Ovary (tissue), 9 donors: ENCODE results near the gene FBXO46. TPM values are rescaled to one million over a fixed set of nuclear protein-coding genes. Genes with fewer than 3 reads are reported as not detected.

Experiments used
- DNase-seq, 5 donors: peaks; one replicate each; pipeline ENCODE4 v3.0.0-alpha.2; 2019 to 2020
- H3K27ac ChIP-seq, 2 donors: fragments of 200-600 bp; one replicate each; pipeline versions ENCODE4 v1.5.1 to v1.8.0; 2019 to 2022
- H3K27me3 ChIP-seq: fragments of 200-600 bp; one replicate; pipeline ENCODE4 v1.8.0; 2022
- H3K36me3 ChIP-seq: fragments of 200-600 bp; sonication (generic); one replicate; pipeline ENCODE4 v1.5.1; 2019
- H3K4me1 ChIP-seq: one replicate; pipeline ENCODE4 v1.8.1; 2013; ENCODE audit warnings: mild to moderate bottlenecking, moderate library complexity; ENCODE audit not compliant: insufficient read depth
- H3K4me3 ChIP-seq: fragments of 200-600 bp; sonication (generic); one replicate; pipeline ENCODE4 v1.5.1; 2017
- H3K9me3 ChIP-seq, 2 donors: fragments of 200-600 bp in 1 of 2; sonication (generic) in 1 of 2; one replicate each; pipeline versions ENCODE4 v1.5.1 to v1.8.1; 2013 to 2019; ENCODE audit warnings: mild to moderate bottlenecking in 1 of 2, moderate library complexity in 1 of 2
- EP300 ChIP-seq: sonication (generic); formaldehyde crosslinking; IDR thresholded peaks from one replicate; pipeline ENCODE4 v1.6.1; 2017; ENCODE audit warnings: antibody characterized with exemption
- POLR2A ChIP-seq: fragments of 450-650 bp; IDR thresholded peaks from one replicate; pipeline ENCODE4 v1.6.1; 2017; ENCODE audit warnings: antibody characterized with exemption, mild to moderate bottlenecking, moderate library complexity
- WGBS, 3 donors: extraction: QIAGEN DNeasy Blood & Tissue Kit in 1 of 3; methylation state at CpG; one replicate each; pipeline versions ENCODE4 v1.1.5 to v1.1.7; 2013 to 2017; 5-methylcytosine and 5-hydroxymethylcytosine counted together
- intact Hi-C, 4 donors: fragments of 100-400 bp; cut with DNase I; formaldehyde crosslinking; loops; one replicate each; pipeline versions ENCODE4 v1.11.0 to v1.15.1; 2022 to 2023
- polyA plus RNA-seq, 2 donors: library from polyadenylated mRNA; stranded (reverse); fragments of 200-250 nt in 1 of 2; fragments of 350-450 nt in 1 of 2; fragmentation: Illumina TruSeq in 1 of 2; extraction: RNeasy Lipid Tissue Mini Kit (QIAGEN cat#74804) in 1 of 2; gene quantifications; one replicate each; pipeline ENCODE4 v1.2.3, GENCODE V29; 2013 to 2014
- total RNA-seq, 7 donors: library from RNA; depleted of rRNA in 2 of 7; stranded (reverse); fragments of >200 nt in 2 of 7; fragmentation: NEBNext Ultra II Directional in 3 of 7; extraction: Animal tissue kit (Norgen Biotek cat#: 25700) in 3 of 7; gene quantifications; one replicate each; pipeline versions ENCODE4 v1.1.0 to v1.2.4, GENCODE V29; 2016 to 2023
- TF ChIP-seq, protein P1 (sequence below), 3 donors: fragments of 450-650 bp in 2 of 3; fragments of 200-600 bp in 1 of 3; IDR thresholded peaks; one replicate each; pipeline versions ENCODE4 v1.5.1 to v1.8.0; 2016 to 2022; ENCODE audit warnings: antibody characterized with exemption in 3 of 3, mild to moderate bottlenecking in 1 of 3
- donor health status: DM: no; HTN: no; CAD: no; lungs with moderate emphysema.
- donor health status: DM: no; HTN: no; CAD: no.
- donor health status: Bipolar disorder and iron deficiency.
- donor health status: DM: yes; HTN: yes; CAD: no.
- donor health status: DM: no; HTN: no; CAD: no.
- donor health status: DM: yes; HTN: yes; CAD: no.

The FBXO46 gene
- total and polyA plus RNA-seq, 9 donors: 6.7 to 32.5 (median 18.4) TPM

DNA sequence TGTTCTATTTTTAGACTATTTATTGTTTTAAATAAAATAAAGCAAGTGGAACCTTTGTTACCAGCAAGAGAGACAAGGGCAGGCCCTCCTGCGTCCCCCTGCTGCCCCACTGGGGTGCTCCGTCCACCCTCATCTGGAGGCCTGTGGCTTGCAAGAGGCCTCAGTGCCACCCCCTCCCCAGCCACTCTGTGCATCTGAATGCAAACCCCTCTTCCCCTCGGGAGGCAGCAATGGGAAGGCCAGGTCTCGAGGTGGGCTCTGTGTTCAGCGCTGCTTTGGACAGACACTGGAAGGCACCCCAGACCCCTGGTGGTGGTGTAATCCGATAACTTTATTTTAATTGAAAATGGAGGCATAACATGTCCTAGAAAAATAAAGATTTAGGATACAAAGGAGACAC is 33.8 kb upstream of the FBXO46 start:
- 36 to 41% (median 40%) methylated on average over 6 of the region's 6 CpGs for WGBS, 3 donors
- peaks cover 27% of the 10 kb centered on the region for H3K4me1 ChIP-seq
- TF ChIP-seq EP300: no peak
- TF ChIP-seq POLR2A: no peak
- no peaks in the 10 kb centered on the region for H3K27me3 ChIP-seq
- no peak overlapping the region for H3K4me3 ChIP-seq
- H3K9me3 ChIP-seq: no peaks in the 10 kb centered on the region
- intact Hi-C loops: loop anchor here in 1 of 4 donors (10.0 kb wide), 1 partner anchor 50 kb away; no protein-coding TSS in a partner anchor
- peak in 3 of 5 donors; percentile 42 to 48 (median 48) for DNase-seq
- no peaks in the 10 kb centered on the region for H3K36me3 ChIP-seq
- H3K27ac ChIP-seq: peak overlapping the region; percentile 94 to 96

DNA sequence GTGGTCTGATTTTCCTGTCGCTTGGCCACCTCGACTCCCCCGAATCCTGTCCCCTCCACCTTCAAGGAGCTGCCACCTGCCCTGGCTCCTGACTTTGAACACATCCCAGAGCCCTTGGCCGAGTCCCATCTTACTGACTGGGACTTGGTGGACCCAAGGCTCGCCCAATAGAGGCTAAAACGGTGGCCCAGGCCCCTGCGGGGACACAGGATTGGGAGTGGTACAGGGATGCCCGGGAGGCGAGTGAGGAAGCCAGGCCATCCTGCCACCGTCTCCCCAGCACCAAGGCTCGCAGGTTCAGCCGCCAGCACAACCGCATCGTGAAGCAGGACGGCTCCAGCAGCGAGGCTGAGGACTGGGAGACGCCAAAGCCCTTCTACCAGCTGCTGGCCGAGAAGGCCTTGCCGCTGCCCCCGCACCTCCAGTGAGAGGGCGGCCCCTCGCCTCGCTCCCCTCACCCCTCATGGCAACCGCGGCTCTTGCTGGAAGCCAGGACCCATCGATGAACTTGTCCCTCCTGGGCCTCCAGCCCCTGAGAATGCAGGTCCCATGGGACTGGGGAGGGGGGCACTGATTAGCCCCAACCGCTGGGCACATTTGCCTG is 33.1 kb upstream of the FBXO46 start:
- intact Hi-C loops: loop anchor here in 1 of 4 donors (10.0 kb wide), 1 partner anchor 49 kb away; no protein-coding TSS in a partner anchor
- Histone ChIP-seq H3K4me3 (no peak overlapping the region), H3K4me1 (peaks cover 27% of the 10 kb centered on the region), H3K27ac (peak overlapping the region; percentile 94 to 96), H3K36me3 (no peaks in the 10 kb centered on the region), H3K9me3 (no peaks in the 10 kb centered on the region), H3K27me3 (no peaks in the 10 kb centered on the region)
- WGBS, 3 donors: 20 to 31% (median 24%) methylated on average over 26 to 27 of the region's 27 CpGs
- TF ChIP-seq POLR2A: no peak
- TF ChIP-seq EP300: no peak
- TF ChIP-seq, protein P1, sequence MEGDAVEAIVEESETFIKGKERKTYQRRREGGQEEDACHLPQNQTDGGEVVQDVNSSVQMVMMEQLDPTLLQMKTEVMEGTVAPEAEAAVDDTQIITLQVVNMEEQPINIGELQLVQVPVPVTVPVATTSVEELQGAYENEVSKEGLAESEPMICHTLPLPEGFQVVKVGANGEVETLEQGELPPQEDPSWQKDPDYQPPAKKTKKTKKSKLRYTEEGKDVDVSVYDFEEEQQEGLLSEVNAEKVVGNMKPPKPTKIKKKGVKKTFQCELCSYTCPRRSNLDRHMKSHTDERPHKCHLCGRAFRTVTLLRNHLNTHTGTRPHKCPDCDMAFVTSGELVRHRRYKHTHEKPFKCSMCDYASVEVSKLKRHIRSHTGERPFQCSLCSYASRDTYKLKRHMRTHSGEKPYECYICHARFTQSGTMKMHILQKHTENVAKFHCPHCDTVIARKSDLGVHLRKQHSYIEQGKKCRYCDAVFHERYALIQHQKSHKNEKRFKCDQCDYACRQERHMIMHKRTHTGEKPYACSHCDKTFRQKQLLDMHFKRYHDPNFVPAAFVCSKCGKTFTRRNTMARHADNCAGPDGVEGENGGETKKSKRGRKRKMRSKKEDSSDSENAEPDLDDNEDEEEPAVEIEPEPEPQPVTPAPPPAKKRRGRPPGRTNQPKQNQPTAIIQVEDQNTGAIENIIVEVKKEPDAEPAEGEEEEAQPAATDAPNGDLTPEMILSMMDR (IDR thresholded peaks at IDR 0.05): no peak
- DNase-seq: peak; percentile 54 to 78 (median 61)

DNA sequence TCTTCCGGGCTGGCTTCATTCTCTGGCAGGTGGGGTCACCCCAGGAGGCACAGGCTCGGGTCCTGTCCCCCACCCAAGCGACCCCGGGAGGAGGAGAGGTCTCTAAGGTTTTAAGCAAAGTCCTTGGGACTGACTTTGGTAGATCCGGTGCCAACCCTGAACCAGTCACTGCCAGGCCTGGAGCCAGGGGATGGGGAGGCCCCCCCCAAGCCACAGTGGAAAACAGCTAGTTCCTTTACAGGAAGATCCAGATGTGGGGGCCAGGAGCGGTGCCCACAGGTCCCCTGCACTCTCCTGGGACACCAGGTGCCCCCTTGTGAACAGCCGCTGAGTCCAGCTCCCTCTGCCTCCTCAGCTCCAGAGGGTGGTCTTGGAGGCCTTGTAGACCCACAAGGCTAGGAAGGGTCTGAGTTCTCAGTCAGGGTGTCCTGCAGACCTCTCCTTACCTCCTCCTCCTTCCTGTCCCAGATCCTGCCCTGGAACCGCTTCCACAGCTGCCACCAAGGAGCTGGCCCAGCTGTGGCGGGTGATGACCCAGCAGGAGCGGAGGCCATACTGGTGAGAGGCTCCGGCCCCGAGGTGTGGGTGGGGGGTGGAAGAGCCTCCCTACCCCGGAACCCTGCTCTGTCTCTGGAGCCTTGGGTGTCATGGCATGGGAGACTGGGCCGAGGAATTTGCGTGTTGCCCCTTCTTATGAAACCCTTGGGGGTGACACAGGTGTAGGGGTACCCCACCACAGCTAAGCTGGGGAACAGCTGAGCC is 32.4 kb upstream of the FBXO46 start:
- Histone ChIP-seq H3K9me3 (no peaks in the 10 kb centered on the region), H3K4me3 (no peak overlapping the region), H3K36me3 (no peaks in the 10 kb centered on the region), H3K27me3 (no peaks in the 10 kb centered on the region), H3K27ac (peak overlapping the region; percentile 94 to 96), H3K4me1 (peaks cover 27% of the 10 kb centered on the region)
- 87 to 90% (median 87%) methylated on average over 15 of the region's 15 CpGs for WGBS, 3 donors
- TF ChIP-seq, protein P1 (IDR thresholded peaks at IDR 0.05): no peak
- TF ChIP-seq POLR2A: no peak
- TF ChIP-seq EP300: no peak
- peak in 4 of 5 donors; percentile 32 to 48 (median 44) for DNase-seq
- intact Hi-C loops: loop anchor here in 1 of 4 donors (10.0 kb wide), 1 partner anchor 48 kb away; no protein-coding TSS in a partner anchor

DNA sequence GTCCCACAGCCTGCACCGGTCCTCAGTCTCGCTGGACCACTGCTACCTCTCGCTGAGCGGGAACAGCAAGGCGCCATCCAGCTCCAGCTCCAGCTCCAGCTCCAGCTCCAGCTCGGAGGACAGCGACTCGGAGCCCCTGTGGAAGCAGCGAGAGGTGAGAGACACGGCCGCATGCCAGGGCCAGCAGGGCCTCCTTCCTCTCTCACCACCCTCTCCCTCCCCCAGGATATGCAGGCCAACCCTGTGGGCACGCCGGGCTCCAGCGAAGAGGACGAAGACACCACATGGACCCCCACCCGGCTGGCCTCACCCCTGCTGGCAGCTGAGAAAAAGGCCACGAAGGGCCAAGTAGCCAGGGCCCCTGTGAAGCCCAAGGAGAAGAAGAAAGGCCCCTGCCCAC is 31.0 kb upstream of the FBXO46 start:
- 84 to 92% (median 90%) methylated on average over 16 to 17 of the region's 17 CpGs for WGBS, 3 donors
- peak in 1 of 5 donors; percentile 34 for DNase-seq
- Histone ChIP-seq H3K4me3 (no peak overlapping the region), H3K27ac (no peak overlapping the region), H3K4me1 (peaks cover 26% of the 10 kb centered on the region), H3K36me3 (no peaks in the 10 kb centered on the region), H3K27me3 (no peaks in the 10 kb centered on the region), H3K9me3 (no peaks in the 10 kb centered on the region)
- no peak for TF ChIP-seq EP300
- TF ChIP-seq POLR2A: no peak
- TF ChIP-seq, protein P1 (IDR thresholded peaks at IDR 0.05): no peak
- intact Hi-C loops: loop anchor here in 1 of 4 donors (10.0 kb wide), 1 partner anchor 47 kb away; no protein-coding TSS in a partner anchor
